HepG2 (cell line): ENCODE results near the gene NKX6-1. TPM values are rescaled to one million over a fixed set of nuclear protein-coding genes. Genes with fewer than 3 reads are reported as not detected.
A peak's percentile ranks its signal among the peaks of the same experiment; 100 is the strongest.

Experiments
- ATAC-seq: fragments of 200-7000 bp; cut with Tn5 transposase; 3 replicates; pipeline ENCODE4 v1.9.1; 2020; ENCODE audit warnings: mild to moderate bottlenecking, moderate library complexity
- BruUV-seq: library from RNA; stranded (reverse); fragments of 400-500 nt; replicated peaks from 2 replicates; lab custom pipeline; 2021; lab: Mats Ljungman, UMichigan
- CTCF ChIA-PET: fragments of 300-600 bp; formaldehyde crosslinking; extraction: SDS; loops from one replicate; lab custom pipeline; 2021; ENCODE audit warnings: low total read pairs, inconsistent platforms, low intra/inter-chr PET ratio; lab: Yijun Ruan, JAX
- POLR2A ChIA-PET: fragments of 350-600 bp; sonication (Branson Sonifier 250); formaldehyde crosslinking; loops from one replicate; lab custom pipeline; 2020; ENCODE audit warnings: antibody characterized with exemption, inconsistent platforms; lab: Yijun Ruan, JAX
- DNase-seq: peaks from one replicate; pipeline ENCODE4 v3.0.0-alpha.2; 2015; ENCODE audit warnings: low spot score
- FAIRE-seq: peaks from 3 replicates; lab custom pipeline; 2011; peaks lifted over from hg19 to GRCh38; lab: Jason Lieb, UNC
- H2AFZ ChIP-seq: one replicate; pipeline ENCODE4 v1.6.1; 2011; ENCODE audit warnings: low read length, inconsistent platforms
- H3K27ac ChIP-seq: fragments of 300-600 bp; 3 replicates; pipeline ENCODE4 v1.8.0; 2011; ENCODE audit warnings: mixed run types, mild to moderate bottlenecking, mixed read lengths, low read length, inconsistent platforms; ENCODE audit not compliant: insufficient read depth; ENCODE audit errors: extremely low read length
- H3K27me3 ChIP-seq, 2 experiments: fragments of 200-600 bp in 1 of 2; 2 replicates in 1 of 2; 3 replicates in 1 of 2; pipeline versions ENCODE4 v1.6.0 to v1.8.0; 2011; ENCODE audit warnings: low read length in 2 of 2, mild to moderate bottlenecking in 2 of 2, moderate library complexity in 2 of 2, inconsistent platforms in 1 of 2; ENCODE audit not compliant: insufficient read depth in 2 of 2, control insufficient read depth in 1 of 2
- H3K36me3 ChIP-seq, 2 experiments: fragments of 200-600 bp in 1 of 2; replicated peaks in 1 of 2; 2 replicates in 1 of 2; 3 replicates in 1 of 2; pipeline versions ENCODE4 v1.5.1 to v1.8.0; 2011; ENCODE audit warnings: low read length in 2 of 2, inconsistent platforms in 1 of 2; ENCODE audit not compliant: insufficient read depth in 2 of 2, control insufficient read depth in 1 of 2
- H3K4me1 ChIP-seq: 2 replicates; pipeline ENCODE4 v1.5.1; 2012; ENCODE audit warnings: low read length, inconsistent platforms; ENCODE audit not compliant: insufficient read depth
- H3K4me2 ChIP-seq: 2 replicates; pipeline ENCODE4 v1.6.0; 2011; ENCODE audit warnings: low read depth, low read length, inconsistent platforms
- H3K4me3 ChIP-seq, 3 experiments: fragments of 200-600 bp in 1 of 3; sonication (generic), shearing (Covaris generic) in 1 of 3; replicated peaks in 1 of 3; 2 replicates each; pipeline ENCODE4 v1.5.1; 2011 to 2016; ENCODE audit warnings: low read length in 3 of 3, inconsistent platforms in 2 of 3, low read depth in 2 of 3, mild to moderate bottlenecking in 2 of 3, control low read depth in 1 of 3, mixed read lengths in 1 of 3; ENCODE audit not compliant: insufficient read depth in 1 of 3
- H3K79me2 ChIP-seq: one replicate; pipeline ENCODE4 v1.6.1; 2011; ENCODE audit warnings: low read length, inconsistent platforms; ENCODE audit not compliant: insufficient read depth
- H3K9ac ChIP-seq: 2 replicates; pipeline ENCODE4 v1.6.0; 2011; ENCODE audit warnings: mild to moderate bottlenecking, low read depth, low read length, inconsistent platforms; ENCODE audit not compliant: insufficient read depth
- H3K9me3 ChIP-seq: 2 replicates; pipeline ENCODE4 v1.5.1; 2012; ENCODE audit warnings: mild to moderate bottlenecking, low read length
- H4K20me1 ChIP-seq: 2 replicates; pipeline ENCODE4 v1.6.0; 2011; ENCODE audit warnings: inconsistent platforms, mild to moderate bottlenecking, low read length, moderate library complexity; ENCODE audit not compliant: insufficient read depth
- ATF7-NPFF ChIP-seq: sonication (generic); formaldehyde crosslinking; IDR thresholded peaks from 2 replicates; pipeline ENCODE4 v1.8.1; 2023; ENCODE audit warnings: mild to moderate bottlenecking, low read depth, missing genetic modification reagents, moderate library complexity
- JARID2 ChIP-seq: sonication (generic); formaldehyde crosslinking; IDR thresholded peaks from 2 replicates; pipeline ENCODE4 v1.8.1; 2023; ENCODE audit warnings: missing genetic modification reagents, inconsistent platforms; ENCODE audit not compliant: insufficient replicate concordance
- KDM6A ChIP-seq: IDR thresholded peaks from 2 replicates; pipeline ENCODE4 v1.6.1; 2016; ENCODE audit warnings: low read depth
- KLF6 ChIP-seq: IDR thresholded peaks from 2 replicates; pipeline ENCODE4 v1.8.0; 2016; ENCODE audit warnings: missing biosample characterization, missing genetic modification reagents
- NFKB2 ChIP-seq: sonication (generic); formaldehyde crosslinking; IDR thresholded peaks from 2 replicates; pipeline ENCODE4 v1.4.0; 2020; ENCODE audit warnings: missing genetic modification reagents, borderline replicate concordance
- PLSCR1 ChIP-seq: sonication (generic); formaldehyde crosslinking; IDR thresholded peaks from 2 replicates; pipeline ENCODE4 v1.5.0; 2020; ENCODE audit warnings: missing genetic modification reagents, mild to moderate bottlenecking, borderline replicate concordance
- SETDB1 ChIP-seq: sonication (generic); formaldehyde crosslinking; IDR thresholded peaks from 2 replicates; pipeline ENCODE4 v1.5.1; 2020; ENCODE audit warnings: missing genetic modification reagents, mild to moderate bottlenecking, borderline replicate concordance
- SP140L ChIP-seq: sonication (generic); formaldehyde crosslinking; IDR thresholded peaks from 2 replicates; pipeline ENCODE4 v1.4.0; 2020; ENCODE audit warnings: missing genetic modification reagents, borderline replicate concordance
- TCF7L2 ChIP-seq: IDR thresholded peaks from 2 replicates; pipeline ENCODE4 v1.6.1; 2011; ENCODE audit warnings: mild to moderate bottlenecking, low read depth, low read length, moderate library complexity
- THAP11 ChIP-seq: IDR thresholded peaks from 2 replicates; pipeline ENCODE4 v1.6.1; 2016; ENCODE audit warnings: missing biosample characterization, missing genetic modification reagents
- ZNF274 ChIP-seq: sonication (generic); formaldehyde crosslinking; IDR thresholded peaks from 2 replicates; pipeline ENCODE4 v1.5.1; 2020; ENCODE audit warnings: mild to moderate bottlenecking, missing genetic modification reagents
- ZNF414 ChIP-seq: sonication (generic); formaldehyde crosslinking; IDR thresholded peaks from 2 replicates; pipeline ENCODE4 v1.5.0; 2020; ENCODE audit warnings: missing genetic modification reagents
- ZNF552 ChIP-seq: sonication (generic); formaldehyde crosslinking; IDR thresholded peaks from 2 replicates; pipeline ENCODE4 v1.9.0; 2022; ENCODE audit warnings: missing genetic modification reagents, mild to moderate bottlenecking, borderline replicate concordance
- ZNF569 ChIP-seq: sonication (generic); formaldehyde crosslinking; IDR thresholded peaks from 2 replicates; pipeline ENCODE4 v1.5.0; 2020; ENCODE audit warnings: mild to moderate bottlenecking, missing genetic modification reagents, moderate library complexity, borderline replicate concordance
- WGBS: methylation state at CpG from one replicate; pipeline ENCODE4 v1.1.6; 2017; ENCODE audit warnings: low lambda C conversion rate; 5-methylcytosine and 5-hydroxymethylcytosine counted together
- in situ Hi-C: cut with HindIII; loops from 2 replicates; pipeline ENCODE4 v1.10.0; 2017; ENCODE audit warnings: low pct_unique_long_range_greater_than_20kb; ENCODE audit not compliant: extremely low pct_ligation_motif_present
- intact Hi-C: fragments of 100-400 bp; cut with micrococcal nuclease; formaldehyde crosslinking; loops from one replicate; pipeline ENCODE4 v1.10.0; 2022; ENCODE audit not compliant: unreplicated experiment
- polyA plus RNA-seq, 8 experiments: library from polyadenylated mRNA; depleted of rRNA in 3 of 8; stranded (reverse) in 7 of 8; unstranded in 1 of 8; fragments of >200 nt; fragmentation: Illumina TruSeq in 4 of 8; extraction: Trizol in 4 of 8; gene quantifications; 2 replicates each; pipeline versions ENCODE4 v1.2.1 to v1.2.3, GENCODE V29; 2011 to 2016; ENCODE audit warnings: low read depth in 4 of 8, missing spikeins in 1 of 8, mixed read lengths in 1 of 8; ENCODE audit not compliant: insufficient read depth in 1 of 8
- total RNA-seq, 5 experiments: library from RNA; depleted of rRNA; stranded (reverse); fragments of >200 nt; fragmentation: Illumina TruSeq; extraction: Trizol; gene quantifications; 2 replicates each; pipeline ENCODE4 v1.2.3, GENCODE V29; 2016; ENCODE audit warnings: low read depth in 1 of 5

NKX6-1 gene
- total and polyA plus RNA-seq, 2 of the 13 experiments (the other 11 are each of a cell fraction or from before 2014, with no cell fraction given): not detected

GRCh38 chr4:84497504-84498202, 1.4 kb downstream of the NKX6-1 start:
- Histone ChIP-seq H3K4me1 (0 out of 2 replicates have a peak, but pooled peaks cover 9% of the 10 kb centered on the region), H3K36me3 (no peaks in the 10 kb centered on the region), H3K4me3 (peak overlapping the region in 1 of 3 experiments; percentile 28; a peak in 1 of 6 replicates), H4K20me1 (no peaks in the 10 kb centered on the region), H2AFZ (no peak overlapping the region), H3K27me3 (peaks cover 8 to 90% of the 10 kb centered on the region in 2 experiments), H3K9me3 (no peaks in the 10 kb centered on the region), H3K27ac (no peak overlapping the region), H3K4me2 (peak overlapping the region; percentile 25; the same call in 1 of the 2 replicates), H3K79me2 (no peaks in the 10 kb centered on the region), H3K9ac (no peak overlapping the region)
- intact Hi-C loops (no loop called here), in situ Hi-C loops (no loop called here)
- ChIA-PET POLR2A (no interaction called here), CTCF (no interaction called here)
- peak; percentile 19; the same call in 2 of the 3 replicates for ATAC-seq
- TF ChIP-seq SETDB1 (CRISPR knock-in tag) (no peak), KDM6A (no peak), TCF7L2 (no peak), PLSCR1 (no peak), ZNF414 (no peak), ZNF569 (no peak), JARID2 (CRISPR knock-in tag) (no peak), ATF7-NPFF (CRISPR knock-in tag) (no peak), KLF6 (CRISPR knock-in tag) (no peak), NFKB2 (CRISPR knock-in tag) (no peak), ZNF552 (CRISPR knock-in tag) (no peak), ZNF274 (CRISPR knock-in tag) (no peak), SP140L (no peak), THAP11 (CRISPR knock-in tag) (no peak)
- DNase-seq: no peak
- WGBS: 51% methylated on average over 59 of the region's 73 CpGs
- FAIRE-seq: no peak
- BruUV-seq: no TSS peak
